Heart left ventricle (tissue), 16 donors: ENCODE results near the gene ZFP57. TPM values are rescaled to one million over a fixed set of nuclear protein-coding genes. Genes with fewer than 3 reads are reported as not detected.
A peak's percentile ranks its signal among the peaks of the same experiment; 100 is the strongest.

Source experiments
- ATAC-seq, 4 donors: fragments of 200-7000 bp; cut with Tn5 transposase; one replicate each; pipeline ENCODE4 v1.9.1; 2020 to 2022; ENCODE audit warnings: moderate library complexity in 4 of 4, mild to moderate bottlenecking in 3 of 4, moderate number of reproducible peaks in 1 of 4
- DNase-seq, 5 donors: peaks; one replicate each; pipeline ENCODE4 v3.0.0-alpha.2; 2020
- H3K27ac ChIP-seq, 12 donors: fragments of 200-600 bp; sonication (generic) in 4 of 12; one replicate each; pipeline versions ENCODE4 v1.5.0 to v1.8.0; 2016 to 2022; ENCODE audit warnings: mild to moderate bottlenecking in 2 of 12
- H3K27me3 ChIP-seq, 9 donors: fragments of 200-600 bp; sonication (generic) in 2 of 9; one replicate each; pipeline versions ENCODE4 v1.5.1 to v1.8.0; 2016 to 2022; ENCODE audit warnings: mild to moderate bottlenecking in 3 of 9
- H3K36me3 ChIP-seq, 9 donors: fragments of 200-600 bp; sonication (generic) in 2 of 9; one replicate each; pipeline versions ENCODE4 v1.5.0 to v1.8.0; 2018 to 2022; ENCODE audit warnings: mild to moderate bottlenecking in 2 of 9
- H3K4me1 ChIP-seq, 12 donors: fragments of 200-600 bp; sonication (generic) in 4 of 12; one replicate each; pipeline versions ENCODE4 v1.5.0 to v1.8.0; 2016 to 2022; ENCODE audit warnings: mild to moderate bottlenecking in 3 of 12
- H3K4me3 ChIP-seq, 12 donors: fragments of 200-600 bp; sonication (generic) in 4 of 12; one replicate each; pipeline versions ENCODE4 v1.5.0 to v1.8.0; 2017 to 2022; ENCODE audit warnings: mild to moderate bottlenecking in 9 of 12, moderate library complexity in 4 of 12
- H3K9me3 ChIP-seq, 12 donors: fragments of 200-600 bp; sonication (generic) in 4 of 12; one replicate each; pipeline versions ENCODE4 v1.5.0 to v1.8.0; 2016 to 2022; ENCODE audit warnings: mild to moderate bottlenecking in 1 of 12
- CTCF ChIP-seq, 12 donors: fragments of 200-600 bp; sonication (generic) in 4 of 12; IDR thresholded peaks; one replicate each; pipeline versions ENCODE4 v1.5.0 to v1.8.0; 2018 to 2022; ENCODE audit warnings: antibody characterized with exemption in 12 of 12, mild to moderate bottlenecking in 5 of 12
- POLR2A ChIP-seq, 2 donors: fragments of 450-650 bp; IDR thresholded peaks; one replicate each; pipeline ENCODE4 v1.6.1; 2017; ENCODE audit warnings: antibody characterized with exemption in 2 of 2, mild to moderate bottlenecking in 2 of 2, moderate library complexity in 2 of 2
- WGBS, 4 donors: extraction: QIAGEN DNeasy Blood & Tissue Kit in 2 of 4; methylation state at CpG; one replicate each; pipeline versions ENCODE4 v1.1.5 to v1.1.7; 2013 to 2018; 5-methylcytosine and 5-hydroxymethylcytosine counted together
- intact Hi-C, 10 donors: fragments of 100-400 bp; cut with DNase I; formaldehyde crosslinking; loops; one replicate each; pipeline versions ENCODE4 v1.11.1 to v1.14.2; 2022
- polyA plus RNA-seq, 2 donors: library from polyadenylated mRNA; stranded (reverse); fragments of 200-250 nt; gene quantifications; one replicate each; pipeline ENCODE4 v1.2.3, GENCODE V29; 2013
- total RNA-seq, 9 donors: library from RNA; depleted of rRNA in 2 of 9; stranded (reverse); fragments of >200 nt in 2 of 9; fragmentation: NEBNext Ultra II Directional in 3 of 9; extraction: Animal tissue kit (Norgen Biotek cat#: 25700) in 3 of 9; gene quantifications; one replicate each; pipeline versions ENCODE4 v1.1.0 to v1.2.4, GENCODE V29; 2016 to 2023
- donor health status: ischemic (EF 13 %, LVEDD 7.1; RV severe dilation, severe dysfunction).
- donor health status: healthy with polysubstance abuse.
- donor health status: DM: no; HTN: yes; CAD: no.
- donor health status: DM: no; HTN: no; CAD: no.
- donor health status: ischemic (EF 25% LVEDD 6.9; RV normal size, moderate dysfunction).
- donor health status: ischemic (EF 25% LVEDD 5.7; RV mildly dilated, moderate dysfunction).
- donor health status: healthy.
- donor health status: DM: yes; HTN: yes; CAD: no.
- donor health status: ischemic (EF 35%, LVEDD 5.7; RV mildly dilated, moderate dysfunction).
- donor health status: nonischemic (EF 11% LVEDD 7.7; RV severe dilation, severe dysfunction).
- donor health status: DM: yes; HTN: yes; CAD: no.
- donor health status: PGD.
- donor health status: ischemic (EF 29% LVEDD 5.4; RV normal size, mild dysfunction).
- donor health status: nonischemic (EF 23%, LVEDD 6.1; RV moderate dilation, normal function).

Gene ZFP57
- total and polyA plus RNA-seq, 11 donors = 0.06 to 18.1 (median 2.8) TPM; not detected in 7

- DNase-seq (no peak), ATAC-seq (no peak)
- TF ChIP-seq POLR2A (IDR thresholded peaks at IDR 0.05) (no peak), CTCF (IDR thresholded peaks at IDR 0.05) (no peak)
Observed at GRCh38 chr6:29720863-29721262, 39.9 kb upstream of the ZFP57 start.

GRCh38 chr6:29710281-29710941, 29.5 kb upstream of the ZFP57 start:
- TF ChIP-seq POLR2A (IDR thresholded peaks at IDR 0.05) (no peak), CTCF (IDR thresholded peaks at IDR 0.05) (no peak)
- Histone ChIP-seq H3K36me3 (no peaks in the 10 kb centered on the region), H3K4me1 (peaks cover 0 to 20% (median 0%) of the 10 kb centered on the region in 12 donors), H3K27ac (peak overlapping the region in 1 of 12 donors; percentile 76), H3K4me3 (no peak overlapping the region), H3K9me3 (no peaks in the 10 kb centered on the region), H3K27me3 (peaks cover 0 to 12% (median 0%) of the 10 kb centered on the region in 9 donors)
- DNase-seq = no peak
- 78 to 83% (median 81%) methylated on average over 7 to 8 of the region's 8 CpGs for WGBS, 4 donors
- intact Hi-C loops = no loop called here
- ATAC-seq = no peak

More at GRCh38 chr6:29720863-29721262, 39.9 kb upstream of the ZFP57 start:
- H3K4me3 ChIP-seq = no peak overlapping the region
- 43 to 50% (median 45%) methylated on average over 2 of the region's 2 CpGs for WGBS, 4 donors
- peaks cover 0 to 19% (median 7%) of the 10 kb centered on the region in 9 donors for H3K36me3 ChIP-seq
- no peaks in the 10 kb centered on the region for H3K27me3 ChIP-seq
- H3K9me3 ChIP-seq = no peaks in the 10 kb centered on the region
- H3K27ac ChIP-seq = no peak overlapping the region
- intact Hi-C loops = no loop called here
- H3K4me1 ChIP-seq = peaks cover 0 to 21% (median 9%) of the 10 kb centered on the region in 12 donors

GRCh38 chr6:29709188-29709587, 28.2 kb upstream of the ZFP57 start:
- Histone ChIP-seq H3K27me3 (peaks cover 0 to 12% (median 0%) of the 10 kb centered on the region in 9 donors), H3K4me1 (peaks cover 0 to 20% (median 0%) of the 10 kb centered on the region in 12 donors), H3K36me3 (no peaks in the 10 kb centered on the region), H3K9me3 (no peaks in the 10 kb centered on the region), H3K27ac (peak overlapping the region in 1 of 12 donors; percentile 76), H3K4me3 (peak overlapping the region in 1 of 12 donors; percentile 32)
- TF ChIP-seq POLR2A (IDR thresholded peaks at IDR 0.05) (no peak), CTCF (IDR thresholded peaks at IDR 0.05) (no peak)
- no peak for ATAC-seq
- WGBS, 4 donors = 50 to 64% (median 55%) methylated on average over 4 of the region's 4 CpGs
- intact Hi-C loops = loop anchor here in 6 of 10 donors (5.0 to 10.0 kb wide), 6 partner anchors 33 to 306 kb away; no protein-coding TSS in a partner anchor
- no peak for DNase-seq

- Histone ChIP-seq H3K4me3 (peak overlapping the region in 1 of 12 donors; percentile 32), H3K4me1 (peaks cover 0 to 20% (median 0%) of the 10 kb centered on the region in 12 donors), H3K27ac (peak overlapping the region in 1 of 12 donors; percentile 76), H3K9me3 (no peaks in the 10 kb centered on the region), H3K36me3 (no peaks in the 10 kb centered on the region), H3K27me3 (peaks cover 0 to 12% (median 0%) of the 10 kb centered on the region in 9 donors)
- no peak for TF ChIP-seq CTCF (IDR thresholded peaks at IDR 0.05)
- TF ChIP-seq POLR2A (IDR thresholded peaks at IDR 0.05) = no peak
- no peak for DNase-seq
- 66 to 74% (median 72%) methylated on average over 11 of the region's 11 CpGs for WGBS, 4 donors
- peak in 1 of 4 donors; percentile 27 for ATAC-seq
- intact Hi-C loops = loop anchor here in 6 of 10 donors (5.0 to 10.0 kb wide), 6 partner anchors 34 to 306 kb away; no protein-coding TSS in a partner anchor
Observed at GRCh38 chr6:29708432-29709179, 27.7 kb upstream of the ZFP57 start.
